HepG2 (cell line): ENCODE results near the gene RPL19. TPM values are rescaled to one million over a fixed set of nuclear protein-coding genes. Genes with fewer than 3 reads are reported as not detected.

Experiments used
- BORCS8-MEF2B ChIP-seq: sonication (generic); formaldehyde crosslinking; IDR thresholded peaks from 2 replicates; pipeline ENCODE4 v1.8.0; 2022; ENCODE audit warnings: mild to moderate bottlenecking, missing genetic modification reagents
- KDM3A ChIP-seq: IDR thresholded peaks from 2 replicates; pipeline ENCODE4 v1.6.1; 2018; ENCODE audit warnings: low read depth, missing compliant biosample characterization
- SALL1 ChIP-seq: sonication (generic); formaldehyde crosslinking; IDR thresholded peaks from 2 replicates; pipeline ENCODE4 v1.8.0; 2022; ENCODE audit warnings: mild to moderate bottlenecking, missing genetic modification reagents
- SMARCC2 ChIP-seq: fragments of 450-650 bp; IDR thresholded peaks from 2 replicates; pipeline ENCODE4 v1.6.1; 2017; ENCODE audit warnings: antibody characterized with exemption, mild to moderate bottlenecking
- SMC3 ChIP-seq: IDR thresholded peaks from 2 replicates; pipeline ENCODE4 v1.6.1; 2011; ENCODE audit warnings: low read length, improper control_type of control experiment
- TEAD3 ChIP-seq: optimal IDR thresholded peaks from 2 replicates; pipeline ENCODE3; 2016; ENCODE audit warnings: borderline replicate concordance
- TGIF2 ChIP-seq: IDR thresholded peaks from 2 replicates; pipeline ENCODE4 v1.6.1; 2016; ENCODE audit warnings: control low read depth, missing compliant biosample characterization
- TP53 ChIP-seq: sonication (generic); formaldehyde crosslinking; conservative IDR thresholded peaks from 2 replicates; pipeline ENCODE4 v1.4.0; 2020; ENCODE audit warnings: missing genetic modification reagents
- U2AF1 ChIP-seq: fragments of 200-400 bp; formaldehyde crosslinking; optimal IDR thresholded peaks from 2 replicates; pipeline ENCODE3; 2017; ENCODE audit warnings: mild to moderate bottlenecking, low read depth, low read length
- ZNF143 ChIP-seq: sonication (generic); formaldehyde crosslinking; IDR thresholded peaks from 2 replicates; pipeline ENCODE4 v1.4.0; 2020; ENCODE audit warnings: missing genetic modification reagents
- ZNF17 ChIP-seq: sonication (generic); formaldehyde crosslinking; IDR thresholded peaks from 2 replicates; pipeline ENCODE4 v1.5.0; 2020; ENCODE audit warnings: mild to moderate bottlenecking, missing genetic modification reagents
- ZNF430 ChIP-seq: sonication (generic); formaldehyde crosslinking; IDR thresholded peaks from 2 replicates; pipeline ENCODE4 v1.9.0; 2021; ENCODE audit warnings: mild to moderate bottlenecking, missing genetic modification reagents
- ZNF644 ChIP-seq: IDR thresholded peaks from 2 replicates; pipeline ENCODE4 v1.6.1; 2016; ENCODE audit warnings: low read depth
- ZSCAN21 ChIP-seq: sonication (generic); formaldehyde crosslinking; IDR thresholded peaks from 2 replicates; pipeline ENCODE4 v1.8.0; 2022; ENCODE audit warnings: mild to moderate bottlenecking, missing genetic modification reagents, moderate library complexity, borderline replicate concordance
- polyA plus RNA-seq, 8 experiments: library from polyadenylated mRNA; depleted of rRNA in 3 of 8; stranded (reverse) in 7 of 8; unstranded in 1 of 8; fragments of >200 nt; fragmentation: Illumina TruSeq in 4 of 8; extraction: Trizol in 4 of 8; gene quantifications; 2 replicates each; pipeline versions ENCODE4 v1.2.1 to v1.2.3, GENCODE V29; 2011 to 2016; ENCODE audit warnings: low read depth in 4 of 8, missing spikeins in 1 of 8, mixed read lengths in 1 of 8; ENCODE audit not compliant: insufficient read depth in 1 of 8
- total RNA-seq, 5 experiments: library from RNA; depleted of rRNA; stranded (reverse); fragments of >200 nt; fragmentation: Illumina TruSeq; extraction: Trizol; gene quantifications; 2 replicates each; pipeline ENCODE4 v1.2.3, GENCODE V29; 2016; ENCODE audit warnings: low read depth in 1 of 5
- TF ChIP-seq, protein P1 (sequence below): sonication (generic); formaldehyde crosslinking; IDR thresholded peaks from 2 replicates; pipeline ENCODE4 v1.9.0; 2022; ENCODE audit warnings: missing genetic modification reagents, mild to moderate bottlenecking, borderline replicate concordance
- TF ChIP-seq, protein P2 (sequence below): sonication (generic); formaldehyde crosslinking; IDR thresholded peaks from 2 replicates; pipeline ENCODE4 v1.4.0; 2020; ENCODE audit warnings: mild to moderate bottlenecking, missing genetic modification reagents, borderline replicate concordance
- TF ChIP-seq, protein P3 (sequence below): sonication (generic); formaldehyde crosslinking; IDR thresholded peaks from 2 replicates; pipeline ENCODE4 v1.4.0; 2020; ENCODE audit warnings: missing genetic modification reagents, borderline replicate concordance
- TF ChIP-seq, protein P4 (sequence below): sonication (generic); formaldehyde crosslinking; IDR thresholded peaks from 2 replicates; pipeline ENCODE4 v1.5.0; 2020; ENCODE audit warnings: mild to moderate bottlenecking, missing genetic modification reagents
- TF ChIP-seq, protein P5 (sequence below): sonication (generic); formaldehyde crosslinking; IDR thresholded peaks from 2 replicates; pipeline ENCODE4 v1.8.1; 2023; ENCODE audit warnings: mild to moderate bottlenecking, inconsistent platforms, moderate library complexity, missing genetic modification reagents, borderline replicate concordance

The RPL19 gene
- total and polyA plus RNA-seq, 2 of the 13 experiments (the other 11 are each of a cell fraction or from before 2014, with no cell fraction given): 2,522 to 2,768 TPM

DNA sequence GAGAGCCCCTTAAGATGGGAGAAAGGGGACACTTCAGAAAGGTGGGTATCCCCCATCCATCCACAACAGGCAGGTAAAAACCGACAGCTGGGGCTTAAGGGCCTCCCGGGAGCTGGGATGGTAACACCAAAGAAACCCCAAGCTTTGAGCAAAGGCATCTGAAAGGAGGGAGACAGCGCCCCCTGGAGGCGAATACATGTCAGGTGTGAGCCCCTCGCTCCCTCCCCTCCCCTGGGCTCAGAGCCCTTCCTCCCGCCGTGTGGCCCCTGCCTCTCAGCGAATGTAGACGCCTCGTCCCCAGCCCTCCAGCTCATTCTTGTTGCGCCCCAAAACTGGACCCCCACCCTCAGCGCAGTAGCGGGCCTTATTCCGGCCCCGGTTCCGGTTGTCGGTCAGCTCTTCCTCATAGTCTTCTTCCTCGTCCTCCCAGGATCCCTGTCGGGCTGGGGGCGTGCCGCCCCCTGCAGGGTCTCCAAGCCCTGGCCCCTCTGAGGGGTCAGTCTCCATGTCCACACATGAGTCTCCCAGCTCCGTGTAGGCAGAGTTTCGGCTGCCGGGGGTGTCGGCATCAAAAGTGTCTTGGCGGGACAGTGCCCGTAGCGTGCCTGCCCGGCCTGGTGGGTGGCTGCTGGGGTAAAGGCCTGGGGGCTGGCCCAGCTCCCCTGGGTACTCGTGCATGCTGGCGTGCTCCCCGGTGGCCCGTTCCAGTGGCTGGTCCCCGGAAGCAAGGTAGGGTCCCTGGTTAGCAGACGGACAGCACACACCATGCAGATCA lies 25.0 kb upstream of the RPL19 start (continued):
- TF ChIP-seq, protein P1, sequence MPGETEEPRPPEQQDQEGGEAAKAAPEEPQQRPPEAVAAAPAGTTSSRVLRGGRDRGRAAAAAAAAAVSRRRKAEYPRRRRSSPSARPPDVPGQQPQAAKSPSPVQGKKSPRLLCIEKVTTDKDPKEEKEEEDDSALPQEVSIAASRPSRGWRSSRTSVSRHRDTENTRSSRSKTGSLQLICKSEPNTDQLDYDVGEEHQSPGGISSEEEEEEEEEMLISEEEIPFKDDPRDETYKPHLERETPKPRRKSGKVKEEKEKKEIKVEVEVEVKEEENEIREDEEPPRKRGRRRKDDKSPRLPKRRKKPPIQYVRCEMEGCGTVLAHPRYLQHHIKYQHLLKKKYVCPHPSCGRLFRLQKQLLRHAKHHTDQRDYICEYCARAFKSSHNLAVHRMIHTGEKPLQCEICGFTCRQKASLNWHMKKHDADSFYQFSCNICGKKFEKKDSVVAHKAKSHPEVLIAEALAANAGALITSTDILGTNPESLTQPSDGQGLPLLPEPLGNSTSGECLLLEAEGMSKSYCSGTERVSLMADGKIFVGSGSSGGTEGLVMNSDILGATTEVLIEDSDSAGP (CRISPR knock-in tag): peak; percentile 14; the same call in 1 of the 2 replicates
- TF ChIP-seq ZNF17 (CRISPR knock-in tag) (no peak), ZSCAN21 (no peak), BORCS8-MEF2B (CRISPR knock-in tag) (no peak), ZNF644 (no peak), U2AF1 (no peak), ZNF143 (CRISPR knock-in tag) (no peak), TGIF2 (CRISPR knock-in tag) (no peak), SMARCC2 (no peak), SMC3 (peak; percentile 36; the same call in 1 of the 2 replicates), ZNF430 (CRISPR knock-in tag) (no peak), TP53 (CRISPR knock-in tag) (no peak), TEAD3 (peak; percentile 20), KDM3A (CRISPR knock-in tag) (0 out of 2 replicates have a peak, but pooled peaks have one; percentile 47), SALL1 (CRISPR knock-in tag) (peak; percentile 17; the same call in 1 of the 2 replicates)
- TF ChIP-seq, protein P2, sequence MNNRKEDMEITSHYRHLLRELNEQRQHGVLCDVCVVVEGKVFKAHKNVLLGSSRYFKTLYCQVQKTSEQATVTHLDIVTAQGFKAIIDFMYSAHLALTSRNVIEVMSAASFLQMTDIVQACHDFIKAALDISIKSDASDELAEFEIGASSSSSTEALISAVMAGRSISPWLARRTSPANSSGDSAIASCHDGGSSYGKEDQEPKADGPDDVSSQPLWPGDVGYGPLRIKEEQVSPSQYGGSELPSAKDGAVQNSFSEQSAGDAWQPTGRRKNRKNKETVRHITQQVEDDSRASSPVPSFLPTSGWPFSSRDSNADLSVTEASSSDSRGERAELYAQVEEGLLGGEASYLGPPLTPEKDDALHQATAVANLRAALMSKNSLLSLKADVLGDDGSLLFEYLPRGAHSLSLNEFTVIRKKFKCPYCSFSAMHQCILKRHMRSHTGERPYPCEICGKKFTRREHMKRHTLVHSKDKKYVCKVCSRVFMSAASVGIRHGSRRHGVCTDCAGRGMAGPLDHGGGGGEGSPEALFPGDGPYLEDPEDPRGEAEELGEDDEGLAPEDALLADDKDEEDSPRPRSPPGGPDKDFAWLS (CRISPR knock-in tag): no peak
- TF ChIP-seq, protein P3, sequence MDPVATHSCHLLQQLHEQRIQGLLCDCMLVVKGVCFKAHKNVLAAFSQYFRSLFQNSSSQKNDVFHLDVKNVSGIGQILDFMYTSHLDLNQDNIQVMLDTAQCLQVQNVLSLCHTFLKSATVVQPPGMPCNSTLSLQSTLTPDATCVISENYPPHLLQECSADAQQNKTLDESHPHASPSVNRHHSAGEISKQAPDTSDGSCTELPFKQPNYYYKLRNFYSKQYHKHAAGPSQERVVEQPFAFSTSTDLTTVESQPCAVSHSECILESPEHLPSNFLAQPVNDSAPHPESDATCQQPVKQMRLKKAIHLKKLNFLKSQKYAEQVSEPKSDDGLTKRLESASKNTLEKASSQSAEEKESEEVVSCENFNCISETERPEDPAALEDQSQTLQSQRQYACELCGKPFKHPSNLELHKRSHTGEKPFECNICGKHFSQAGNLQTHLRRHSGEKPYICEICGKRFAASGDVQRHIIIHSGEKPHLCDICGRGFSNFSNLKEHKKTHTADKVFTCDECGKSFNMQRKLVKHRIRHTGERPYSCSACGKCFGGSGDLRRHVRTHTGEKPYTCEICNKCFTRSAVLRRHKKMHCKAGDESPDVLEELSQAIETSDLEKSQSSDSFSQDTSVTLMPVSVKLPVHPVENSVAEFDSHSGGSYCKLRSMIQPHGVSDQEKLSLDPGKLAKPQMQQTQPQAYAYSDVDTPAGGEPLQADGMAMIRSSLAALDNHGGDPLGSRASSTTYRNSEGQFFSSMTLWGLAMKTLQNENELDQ (CRISPR knock-in tag): no peak
- TF ChIP-seq, protein P4, sequence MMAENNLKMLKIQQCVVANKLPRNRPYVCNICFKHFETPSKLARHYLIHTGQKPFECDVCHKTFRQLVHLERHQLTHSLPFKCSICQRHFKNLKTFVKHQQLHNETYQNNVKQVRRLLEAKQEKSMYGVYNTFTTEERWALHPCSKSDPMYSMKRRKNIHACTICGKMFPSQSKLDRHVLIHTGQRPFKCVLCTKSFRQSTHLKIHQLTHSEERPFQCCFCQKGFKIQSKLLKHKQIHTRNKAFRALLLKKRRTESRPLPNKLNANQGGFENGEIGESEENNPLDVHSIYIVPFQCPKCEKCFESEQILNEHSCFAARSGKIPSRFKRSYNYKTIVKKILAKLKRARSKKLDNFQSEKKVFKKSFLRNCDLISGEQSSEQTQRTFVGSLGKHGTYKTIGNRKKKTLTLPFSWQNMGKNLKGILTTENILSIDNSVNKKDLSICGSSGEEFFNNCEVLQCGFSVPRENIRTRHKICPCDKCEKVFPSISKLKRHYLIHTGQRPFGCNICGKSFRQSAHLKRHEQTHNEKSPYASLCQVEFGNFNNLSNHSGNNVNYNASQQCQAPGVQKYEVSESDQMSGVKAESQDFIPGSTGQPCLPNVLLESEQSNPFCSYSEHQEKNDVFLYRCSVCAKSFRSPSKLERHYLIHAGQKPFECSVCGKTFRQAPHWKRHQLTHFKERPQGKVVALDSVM (CRISPR knock-in tag): no peak
- TF ChIP-seq, protein P5, sequence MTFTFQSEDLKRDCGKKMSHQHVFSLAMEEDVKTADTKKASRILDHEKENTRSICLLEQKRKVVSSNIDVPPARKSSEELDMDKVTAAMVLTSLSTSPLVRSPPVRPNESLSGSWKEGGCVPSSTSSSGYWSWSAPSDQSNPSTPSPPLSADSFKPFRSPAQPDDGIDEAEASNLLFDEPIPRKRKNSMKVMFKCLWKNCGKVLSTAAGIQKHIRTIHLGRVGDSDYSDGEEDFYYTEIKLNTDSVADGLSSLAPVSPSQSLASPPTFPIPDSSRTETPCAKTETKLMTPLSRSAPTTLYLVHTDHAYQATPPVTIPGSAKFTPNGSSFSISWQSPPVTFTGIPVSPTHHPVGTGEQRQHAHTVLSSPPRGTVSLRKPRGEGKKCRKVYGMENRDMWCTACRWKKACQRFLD (CRISPR knock-in tag): no peak
